T-cell (primary cell): ENCODE data around the gene VAPA. TPM values are rescaled to one million over a fixed set of nuclear protein-coding genes. Genes with fewer than 3 reads are reported as not detected.

Experiments used
- ATAC-seq, 4 experiments: fragments of 200-7000 bp in 3 of 4; fragments of 150-1000 bp in 1 of 4; cut with Tn5 transposase; replicated peaks in 1 of 4; 1 replicate in 3 of 4; 2 replicates in 1 of 4; pipeline ENCODE4 v1.10.0; 2021; ENCODE audit warnings: moderate library complexity in 3 of 4, mild to moderate bottlenecking in 2 of 4, moderate number of reproducible peaks in 1 of 4
- CTCF ChIA-PET, 2 donors: fragments of 300-600 bp; sonication (Branson Sonifier 250); formaldehyde crosslinking; loops; one replicate each; lab custom pipeline; 2022; ENCODE audit warnings: antibody characterized with exemption in 2 of 2; lab: Charles Lee
- POLR2A ChIA-PET, 2 donors: fragments of 300-600 bp; sonication (Branson Sonifier 250); formaldehyde crosslinking; loops; one replicate each; lab custom pipeline; 2022; ENCODE audit warnings: antibody characterized with exemption in 2 of 2; lab: Charles Lee
- DNase-seq, 35 experiments: peaks; one replicate each; pipeline versions ENCODE4 v3.0.0 to v3.0.0-alpha.2; 2013 to 2023
- H3K27ac ChIP-seq: one replicate; pipeline ENCODE4 v1.5.1; 2013; ENCODE audit warnings: low read length
- H3K27me3 ChIP-seq, 2 experiments: replicated peaks in 1 of 2; 1 replicate in 1 of 2; 2 replicates in 1 of 2; pipeline versions ENCODE4 v1.6.1 to v1.7.0; 2013; ENCODE audit warnings: low read length in 1 of 2, mixed read lengths in 1 of 2; ENCODE audit not compliant: control insufficient read depth in 2 of 2, insufficient read depth in 2 of 2; ENCODE audit errors: extremely low read depth in 1 of 2
- H3K36me3 ChIP-seq, 2 donors: 1 replicate in 1 of 2; 2 replicates in 1 of 2; pipeline versions ENCODE4 v1.6.1 to v1.7.0; 2013; ENCODE audit warnings: low read length in 1 of 2; ENCODE audit not compliant: control insufficient read depth in 2 of 2, insufficient read depth in 1 of 2; ENCODE audit errors: extremely low read depth in 1 of 2
- H3K4me1 ChIP-seq, 2 experiments: 1 replicate in 1 of 2; 2 replicates in 1 of 2; pipeline versions ENCODE4 v1.6.1 to v1.7.0; 2013; ENCODE audit warnings: low read length in 2 of 2, mixed read lengths in 1 of 2; ENCODE audit not compliant: insufficient read depth in 2 of 2, control insufficient read depth in 1 of 2; ENCODE audit errors: extremely low read depth in 1 of 2
- H3K4me3 ChIP-seq, 2 donors: 1 replicate in 1 of 2; 2 replicates in 1 of 2; pipeline versions ENCODE4 v1.5.1 to v1.7.0; 2013; ENCODE audit warnings: mild to moderate bottlenecking in 2 of 2, low read length in 1 of 2, moderate library complexity in 1 of 2; ENCODE audit not compliant: control insufficient read depth in 1 of 2; ENCODE audit errors: extremely low read depth in 1 of 2
- H3K9me3 ChIP-seq: 2 replicates; pipeline ENCODE4 v1.7.0; 2013
- H3K27ac Mint-ChIP-seq, 2 donors: one replicate each; pipeline ENCODE4 v1.8.0; 2020 to 2021; ENCODE audit warnings: mild to moderate bottlenecking in 2 of 2, mixed read lengths in 2 of 2
- H3K27me3 Mint-ChIP-seq, 2 donors: one replicate each; pipeline ENCODE4 v1.8.0; 2021 to 2022; ENCODE audit warnings: mixed read lengths in 2 of 2
- H3K36me3 Mint-ChIP-seq: one replicate; pipeline ENCODE4 v1.8.0; 2021; ENCODE audit warnings: mixed read lengths
- H3K4me1 Mint-ChIP-seq, 3 donors: one replicate each; pipeline ENCODE4 v1.8.0; 2020 to 2022; ENCODE audit warnings: mixed read lengths in 3 of 3, mild to moderate bottlenecking in 1 of 3
- H3K4me3 Mint-ChIP-seq, 3 donors: one replicate each; pipeline ENCODE4 v1.8.0; 2020 to 2022; ENCODE audit warnings: mild to moderate bottlenecking in 3 of 3, mixed read lengths in 3 of 3, moderate library complexity in 3 of 3
- H3K9me3 Mint-ChIP-seq, 3 donors: one replicate each; pipeline ENCODE4 v1.8.0; 2020 to 2022; ENCODE audit warnings: mixed read lengths in 3 of 3
- WGBS: methylation state at CpG from one replicate; pipeline ENCODE4 v1.1.5; 2013; ENCODE audit warnings: missing lambda C conversion rate; ENCODE audit not compliant: insufficient coverage; 5-methylcytosine and 5-hydroxymethylcytosine counted together
- total RNA-seq, 35 experiments: library from RNA in 6 of 35; stranded (reverse) in 6 of 35; fragments of 120-200 nt in 1 of 35; gene quantifications; one replicate each; pipeline versions ENCODE4 v1.2.1 to v1.2.4 and lab custom pipeline; 2013 to 2026

VAPA gene
- total RNA-seq, 5 donors from 2014 or later (not counting 1 experiment from before 2014, with no cell fraction given) = 116 to 157 (median 119) TPM

DNA sequence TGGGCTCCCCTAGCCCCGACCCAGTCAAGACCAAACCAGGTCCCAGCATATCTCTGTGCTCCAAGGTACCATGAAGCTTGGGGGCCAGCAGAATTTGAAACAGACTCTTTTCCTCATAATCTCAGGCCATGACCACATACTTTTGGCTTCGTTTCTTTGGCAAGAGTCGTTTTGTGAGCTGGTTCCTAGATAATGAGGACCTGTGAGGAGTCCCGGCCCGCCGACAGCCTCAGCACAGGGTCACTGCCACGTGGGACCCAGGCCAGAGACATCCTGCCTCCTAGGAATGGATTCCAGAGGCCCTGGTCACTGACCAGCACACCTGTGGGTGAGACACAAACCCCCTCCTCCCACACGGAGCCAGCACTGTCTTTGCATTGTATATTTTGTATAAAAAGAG lies 73.5 kb downstream of the VAPA start:
- no peaks in the 10 kb centered on the region for H3K4me1 ChIP-seq
- CTCF ChIA-PET = no interaction called here
- ATAC-seq (no peak), DNase-seq (no peak)
- H3K4me1 Mint-ChIP-seq = peaks cover 0 to 7% (median 0%) of the 10 kb centered on the region in 3 donors
- no peak overlapping the region for H3K4me3 Mint-ChIP-seq
- peaks cover 0 to 34% of the 10 kb centered on the region in 2 experiments for H3K27me3 ChIP-seq
- H3K9me3 Mint-ChIP-seq = no peaks in the 10 kb centered on the region
- no peaks in the 10 kb centered on the region for H3K36me3 ChIP-seq
- WGBS = 100% methylated on average over 1 of the region's 8 CpGs
- H3K36me3 Mint-ChIP-seq = no peaks in the 10 kb centered on the region
- H3K27me3 Mint-ChIP-seq = peaks cover 27 to 34% of the 10 kb centered on the region in 2 donors
- no peaks in the 10 kb centered on the region for H3K9me3 ChIP-seq
- H3K27ac ChIP-seq = no peak overlapping the region
- no peak overlapping the region for H3K27ac Mint-ChIP-seq
- POLR2A ChIA-PET = no interaction called here
- no peak overlapping the region for H3K4me3 ChIP-seq

DNA sequence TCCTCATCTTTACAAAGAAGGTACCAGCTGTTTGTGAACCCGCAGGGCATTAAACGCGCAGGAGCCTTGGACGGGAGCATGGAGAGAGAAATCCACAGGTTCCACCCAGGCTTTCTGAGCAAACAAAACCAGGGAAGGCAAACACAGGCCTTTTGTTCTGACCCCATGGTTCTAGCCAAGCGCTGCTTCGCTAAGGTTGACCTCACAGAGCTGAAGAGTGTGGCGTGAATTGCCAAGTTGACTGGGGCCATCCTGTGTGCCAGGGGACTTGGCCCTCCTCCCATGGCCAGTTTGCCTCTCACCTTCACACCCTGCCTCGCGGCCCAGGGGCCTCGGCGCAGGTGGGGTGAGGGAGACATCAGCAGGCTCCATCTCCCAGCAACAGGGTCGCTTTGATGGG lies 74.1 kb downstream of the VAPA start:
- peaks cover 31 to 38% of the 10 kb centered on the region in 2 donors for H3K27me3 Mint-ChIP-seq

DNA sequence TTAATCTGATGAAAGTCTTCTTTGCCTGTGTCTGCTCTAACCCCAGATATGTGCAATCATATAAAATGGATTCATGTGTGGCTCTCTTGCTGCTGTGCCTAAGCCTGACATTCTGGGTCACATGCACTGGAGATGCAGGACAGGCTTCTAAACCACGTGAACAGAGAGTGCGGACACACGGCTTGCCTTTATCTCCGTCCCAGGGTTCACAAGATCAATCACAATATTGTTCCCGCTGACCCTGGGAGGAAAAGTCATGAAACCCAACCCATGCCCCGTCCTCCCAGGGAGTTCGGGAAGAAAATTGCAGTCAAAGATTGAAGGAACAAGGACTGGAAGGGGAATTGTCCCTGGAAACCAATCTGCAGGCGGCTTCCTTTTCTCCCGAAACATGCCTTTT lies 74.8 kb downstream of the VAPA start:
- H3K4me3 ChIP-seq = no peak overlapping the region
- ChIA-PET CTCF (no interaction called here), POLR2A (no interaction called here)
- H3K27ac Mint-ChIP-seq = no peak overlapping the region
- H3K36me3 Mint-ChIP-seq = no peaks in the 10 kb centered on the region
- peaks cover 0 to 7% (median 0%) of the 10 kb centered on the region in 3 donors for H3K4me1 Mint-ChIP-seq
- no peak overlapping the region for H3K27ac ChIP-seq
- H3K9me3 ChIP-seq = no peaks in the 10 kb centered on the region
- peaks cover 0 to 28% of the 10 kb centered on the region in 2 experiments for H3K27me3 ChIP-seq
- peaks cover 31 to 37% of the 10 kb centered on the region in 2 donors for H3K27me3 Mint-ChIP-seq
- H3K4me3 Mint-ChIP-seq = no peak overlapping the region
- H3K36me3 ChIP-seq = no peaks in the 10 kb centered on the region
- no peaks in the 10 kb centered on the region for H3K9me3 Mint-ChIP-seq
- ATAC-seq = no peak
- WGBS = 84% methylated on average over 4 of the region's 9 CpGs
- no peak for DNase-seq
- no peaks in the 10 kb centered on the region for H3K4me1 ChIP-seq

More for the DNA sequence above, 74.1 kb downstream of the VAPA start:
- POLR2A ChIA-PET = no interaction called here
- H3K9me3 ChIP-seq = no peaks in the 10 kb centered on the region
- Mint-ChIP-seq H3K4me1 (peaks cover 0 to 7% (median 0%) of the 10 kb centered on the region in 3 donors), H3K9me3 (no peaks in the 10 kb centered on the region), H3K27ac (no peak overlapping the region), H3K36me3 (no peaks in the 10 kb centered on the region), H3K4me3 (no peak overlapping the region)
- no peak overlapping the region for H3K27ac ChIP-seq
- no peaks in the 10 kb centered on the region for H3K4me1 ChIP-seq
- 93% methylated on average over 5 of the region's 12 CpGs for WGBS
- CTCF ChIA-PET = no interaction called here
- no peak overlapping the region for H3K4me3 ChIP-seq
- DNase-seq = no peak
- ATAC-seq = no peak
- H3K27me3 ChIP-seq = peaks cover 0 to 29% of the 10 kb centered on the region in 2 experiments
- no peaks in the 10 kb centered on the region for H3K36me3 ChIP-seq

DNA sequence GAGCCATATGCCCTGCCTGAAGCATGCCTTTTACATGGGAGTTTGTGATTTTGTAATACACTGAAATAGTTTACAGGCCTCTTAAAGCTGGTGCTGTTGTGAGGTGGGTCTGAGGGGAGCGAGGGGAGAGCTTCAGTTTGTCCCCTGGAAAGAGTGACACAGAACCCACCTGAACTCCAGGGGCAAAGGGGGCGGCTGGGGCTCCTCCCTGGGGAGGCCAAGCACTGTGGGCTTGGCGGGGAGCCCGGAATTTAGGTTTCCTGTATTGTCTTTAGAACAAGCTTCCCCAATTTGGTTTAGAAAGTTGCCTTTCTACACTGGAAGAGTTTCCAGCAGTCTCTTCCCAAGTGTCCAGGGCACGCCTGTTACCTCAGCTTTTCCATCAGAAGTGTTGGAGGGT lies 75.7 kb downstream of the VAPA start:
- peaks cover 0 to 7% (median 0%) of the 10 kb centered on the region in 3 donors for H3K4me1 Mint-ChIP-seq
- no peak overlapping the region for H3K27ac ChIP-seq
- peaks cover 31 to 40% of the 10 kb centered on the region in 2 donors for H3K27me3 Mint-ChIP-seq
- no peak overlapping the region for H3K27ac Mint-ChIP-seq
- H3K4me3 ChIP-seq = no peak overlapping the region
- no peaks in the 10 kb centered on the region for H3K9me3 Mint-ChIP-seq
- CTCF ChIA-PET = interaction anchor here in 1 of 2 donors (0.5 kb wide), 1 partner anchor 13 kb away, joined by 4 read pairs; no protein-coding TSS in a partner anchor
- H3K4me1 ChIP-seq = no peaks in the 10 kb centered on the region
- DNase-seq = no peak
- 35% methylated on average over 4 of the region's 5 CpGs for WGBS
- ATAC-seq = no peak
- H3K9me3 ChIP-seq = no peaks in the 10 kb centered on the region
- H3K36me3 ChIP-seq = no peaks in the 10 kb centered on the region
- peaks cover 0 to 28% of the 10 kb centered on the region in 2 experiments for H3K27me3 ChIP-seq
- no peaks in the 10 kb centered on the region for H3K36me3 Mint-ChIP-seq
- no peak overlapping the region for H3K4me3 Mint-ChIP-seq
- POLR2A ChIA-PET = no interaction called here

DNA sequence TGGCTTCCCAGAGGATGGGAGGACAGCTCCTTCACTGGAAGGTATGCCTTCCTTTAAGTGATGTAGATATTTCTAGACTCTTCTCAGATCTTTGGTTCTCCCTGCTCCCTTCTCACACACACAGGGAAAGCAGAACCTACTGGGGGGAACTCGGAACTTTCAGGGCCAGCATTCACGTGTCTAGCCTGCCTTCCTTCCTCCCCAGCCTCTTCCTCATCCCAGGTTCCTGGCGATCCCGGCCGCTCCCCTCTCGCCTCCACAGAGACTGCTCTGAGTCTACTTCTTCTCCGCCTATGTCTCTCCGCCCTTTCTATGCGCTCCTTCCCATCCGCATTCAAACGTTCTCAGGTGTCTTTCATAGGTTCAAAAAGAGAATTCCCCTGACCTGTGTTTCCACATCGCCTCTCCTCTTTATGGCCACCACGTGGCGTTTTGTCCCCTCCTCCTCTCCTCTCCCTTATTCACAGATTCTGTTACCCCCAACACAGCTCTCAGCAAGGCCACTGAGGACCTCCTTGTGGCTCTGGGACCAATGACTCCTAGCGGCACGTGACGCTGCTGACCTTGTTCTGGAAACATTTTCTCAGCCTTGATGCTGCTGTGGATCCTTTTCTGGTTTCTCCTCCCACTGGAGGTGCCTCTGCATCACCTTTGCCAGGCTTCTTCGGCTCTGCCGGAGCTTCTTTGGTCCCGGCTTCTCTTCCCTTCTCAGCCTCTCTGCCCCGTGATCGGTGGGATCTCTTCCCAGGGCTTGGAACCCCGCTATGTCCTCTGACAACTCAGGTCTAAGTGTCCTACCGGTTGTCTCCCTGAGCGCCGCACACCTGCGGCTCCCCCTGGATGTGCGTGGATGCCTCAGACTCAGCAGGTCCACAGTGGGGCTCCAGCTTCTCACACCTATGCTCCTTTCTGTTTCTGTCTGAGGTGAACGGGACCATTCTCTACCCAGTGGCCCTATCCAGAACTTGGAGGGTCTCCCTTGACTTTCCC lies 77.5 kb downstream of the VAPA start:
- H3K27ac ChIP-seq = no peak overlapping the region
- ChIA-PET POLR2A (no interaction called here), CTCF (no interaction called here)
- no peak overlapping the region for H3K4me3 ChIP-seq
- no peak overlapping the region for H3K4me3 Mint-ChIP-seq
- peaks cover 0 to 3% (median 0%) of the 10 kb centered on the region in 3 donors for H3K9me3 Mint-ChIP-seq
- H3K27ac Mint-ChIP-seq = no peak overlapping the region
- no peaks in the 10 kb centered on the region for H3K36me3 ChIP-seq
- no peaks in the 10 kb centered on the region for H3K36me3 Mint-ChIP-seq
- no peaks in the 10 kb centered on the region for H3K9me3 ChIP-seq
- H3K27me3 ChIP-seq = peaks cover 0 to 31% of the 10 kb centered on the region in 2 experiments
- DNase-seq (no peak), ATAC-seq (no peak)
- peaks cover 34 to 44% of the 10 kb centered on the region in 2 donors for H3K27me3 Mint-ChIP-seq
- no peaks in the 10 kb centered on the region for H3K4me1 ChIP-seq
- H3K4me1 Mint-ChIP-seq = peaks cover 0 to 7% (median 0%) of the 10 kb centered on the region in 3 donors
- 80% methylated on average over 29 of the region's 29 CpGs for WGBS

DNA sequence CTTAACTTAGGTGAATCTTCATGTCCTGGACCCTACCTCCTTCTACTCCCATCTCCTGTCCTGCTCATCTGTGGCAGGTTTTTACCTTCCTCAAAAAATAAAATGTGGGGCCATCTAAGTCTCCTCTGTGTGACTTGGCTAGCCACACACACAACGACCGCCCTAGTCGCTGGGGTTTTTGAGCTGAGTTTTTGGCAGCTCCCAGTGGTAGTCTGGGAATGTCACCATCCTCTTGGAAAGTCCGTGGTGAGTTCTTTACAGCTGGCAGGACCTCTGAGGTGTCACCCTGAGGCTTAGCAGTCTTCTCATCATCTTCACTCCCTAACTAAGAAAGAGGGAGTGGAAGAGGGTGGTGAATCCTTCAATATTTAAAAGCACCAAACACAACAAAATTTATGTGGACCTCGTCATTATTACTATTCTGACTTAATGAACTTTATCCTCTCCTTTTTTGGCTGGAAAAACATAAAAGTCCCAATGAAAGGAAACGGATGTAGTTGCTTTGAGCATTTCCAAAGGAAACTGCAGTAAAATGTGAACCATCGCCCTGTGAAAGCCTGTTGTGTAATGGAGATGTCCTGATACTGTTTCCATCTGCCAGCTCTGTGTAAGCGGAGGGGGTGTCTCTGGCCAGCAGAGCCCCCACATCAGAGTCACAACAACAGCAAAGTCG lies 78.6 kb downstream of the VAPA start:
- no peak overlapping the region for H3K27ac ChIP-seq
- H3K36me3 ChIP-seq = no peaks in the 10 kb centered on the region
- WGBS = 90% methylated on average over 2 of the region's 9 CpGs
- DNase-seq = no peak
- no peak overlapping the region for H3K4me3 ChIP-seq
- peaks cover 0 to 29% of the 10 kb centered on the region in 2 experiments for H3K27me3 ChIP-seq
- Mint-ChIP-seq H3K9me3 (peaks cover 2 to 7% (median 3%) of the 10 kb centered on the region in 3 donors), H3K4me1 (peaks cover 0 to 7% (median 0%) of the 10 kb centered on the region in 3 donors), H3K36me3 (no peaks in the 10 kb centered on the region), H3K4me3 (no peak overlapping the region), H3K27ac (no peak overlapping the region), H3K27me3 (peaks cover 37 to 44% of the 10 kb centered on the region in 2 donors)
- CTCF ChIA-PET = no interaction called here
- no peak for ATAC-seq
- no peaks in the 10 kb centered on the region for H3K9me3 ChIP-seq
- H3K4me1 ChIP-seq = no peaks in the 10 kb centered on the region
- POLR2A ChIA-PET = interaction anchor here in 1 of 2 donors (0.7 kb wide), 1 partner anchor 9 kb away, joined by 3 read pairs; no protein-coding TSS in a partner anchor
